Liver (tissue), 3 donors: ENCODE data around the gene TEC.

ENCODE experiments used
- ATF3 ChIP-seq: IDR thresholded peaks from 2 replicates; pipeline ENCODE4 v1.6.1; 2016; ENCODE audit warnings: antibody characterized with exemption
- CTCF ChIP-seq: fragments of 150-350 bp; IDR thresholded peaks from 2 replicates; pipeline ENCODE4 v1.5.1; 2017; ENCODE audit warnings: improper control_type of control experiment, low read depth, low read length; ENCODE audit not compliant: missing input control
- JUND ChIP-seq, 2 donors: IDR thresholded peaks; 2 replicates each; pipeline ENCODE4 v1.6.1; 2016; ENCODE audit warnings: antibody characterized with exemption in 2 of 2
- RAD21 ChIP-seq, 2 donors: IDR thresholded peaks; 2 replicates each; pipeline ENCODE4 v1.6.1; 2016; ENCODE audit warnings: antibody characterized with exemption in 2 of 2, mild to moderate bottlenecking in 2 of 2
- REST ChIP-seq: IDR thresholded peaks from 2 replicates; pipeline ENCODE4 v1.6.1; 2016; ENCODE audit warnings: antibody characterized with exemption, mild to moderate bottlenecking
- RXRA ChIP-seq, 2 donors: IDR thresholded peaks; 2 replicates each; pipeline ENCODE4 v1.6.1; 2017 to 2018; ENCODE audit warnings: antibody characterized with exemption in 2 of 2, mild to moderate bottlenecking in 1 of 2
- SP1 ChIP-seq: IDR thresholded peaks from 2 replicates; pipeline ENCODE4 v1.6.1; 2018; ENCODE audit warnings: antibody characterized with exemption, mild to moderate bottlenecking
- TAF1 ChIP-seq: conservative IDR thresholded peaks from 2 replicates; pipeline ENCODE4 v1.6.1; 2016; ENCODE audit warnings: antibody characterized with exemption, mild to moderate bottlenecking
- TF ChIP-seq, protein P1 (sequence below): IDR thresholded peaks from 2 replicates; pipeline ENCODE4 v1.6.1; 2016; ENCODE audit warnings: antibody characterized with exemption
- donor health status: healthy.
- donor health status: healthy.

GRCh38 chr4:48129307-48130014 lies 140.2 kb downstream of the TEC start:
- TF ChIP-seq ATF3 (no peak), CTCF (no peak), RXRA (IDR thresholded peaks at IDR 0.05) (no peak), SP1 (no peak), RAD21 (IDR thresholded peaks at IDR 0.05) (no peak), REST (no peak), JUND (IDR thresholded peaks at IDR 0.05) (no peak), TAF1 (no peak)
- TF ChIP-seq, protein P1, sequence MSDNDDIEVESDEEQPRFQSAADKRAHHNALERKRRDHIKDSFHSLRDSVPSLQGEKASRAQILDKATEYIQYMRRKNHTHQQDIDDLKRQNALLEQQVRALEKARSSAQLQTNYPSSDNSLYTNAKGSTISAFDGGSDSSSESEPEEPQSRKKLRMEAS, result no peak
